Measurements from ENCODE around the gene BTBD17.

- TF ChIP-seq CTCF (IDR thresholded peaks at IDR 0.05) (no peak), POLR2AphosphoS5 (IDR thresholded peaks at IDR 0.05) (no peak), POLR2A (IDR thresholded peaks at IDR 0.05) (no peak)
Measured at GRCh38 chr17:74334393-74335039, 27.2 kb downstream of the BTBD17 start.

All from suprapubic skin (tissue), 4 donors.